SK-N-SH (cell line): ENCODE results near the gene ENOX1.

Experiments used
- CTCF ChIP-seq: fragments of 200-600 bp; sonication (generic); IDR thresholded peaks from 2 replicates; pipeline ENCODE4 v1.6.1; 2017; ENCODE audit warnings: antibody characterized with exemption, mild to moderate bottlenecking, moderate library complexity
- IRF3 ChIP-seq: fragments of 150-350 bp; IDR thresholded peaks from 2 replicates; pipeline ENCODE4 v1.6.1; 2016; ENCODE audit warnings: mild to moderate bottlenecking, low read depth, low read length
- PBX3 ChIP-seq: IDR thresholded peaks from 2 replicates; pipeline ENCODE4; 2012
- REST ChIP-seq: IDR thresholded peaks from 2 replicates; pipeline ENCODE4 v1.6.1; 2012; ENCODE audit warnings: mild to moderate bottlenecking, low read depth, low read length, moderate library complexity
- SIN3A ChIP-seq: IDR thresholded peaks from 2 replicates; pipeline ENCODE4 v1.6.1; 2012; ENCODE audit warnings: low read depth, mild to moderate bottlenecking, low read length, moderate library complexity, borderline replicate concordance
- YY1 ChIP-seq: IDR thresholded peaks from 2 replicates; pipeline ENCODE4 v1.4.0; 2012; ENCODE audit warnings: low read depth, mild to moderate bottlenecking

GRCh38 chr13:43387880-43388279 lies 398.9 kb downstream of the ENOX1 start:
- TF ChIP-seq YY1 (no peak), CTCF (no peak), REST (no peak), PBX3 (no peak), SIN3A (no peak), IRF3 (no peak)
